HG03521 (cell line): ENCODE measurements around the gene MAB21L4.

Source experiments
- ATAC-seq: cut with Tn5 transposase; IDR thresholded peaks from one replicate; pipeline ENCODE4 v1.9.1; 2021; ENCODE audit warnings: mild to moderate bottlenecking, moderate library complexity; ENCODE audit not compliant: unreplicated experiment

MAB21L4 gene

DNA sequence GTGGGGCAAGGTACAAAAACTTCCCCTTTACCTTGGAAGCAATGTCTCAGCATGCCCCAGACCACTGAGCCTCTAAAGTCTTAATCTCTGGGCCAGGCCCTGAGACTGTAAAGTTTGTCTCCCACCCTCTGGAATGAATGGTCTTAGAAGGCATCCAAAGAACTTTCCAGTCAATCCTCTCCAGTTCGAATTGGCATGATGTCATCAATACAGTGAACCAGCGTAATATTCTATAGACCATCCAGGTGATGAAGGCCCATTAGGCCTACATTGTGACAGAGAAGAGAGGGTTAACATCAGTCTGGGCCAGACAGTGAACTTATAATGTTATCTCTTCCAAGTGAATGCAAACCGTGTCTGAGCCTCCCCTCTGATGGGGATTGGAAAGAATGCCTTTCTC, 11.2 kb downstream of the MAB21L4 start:
- no peak for ATAC-seq

GRCh38 chr2:240884221-240884620, 11.7 kb downstream of the MAB21L4 start:
- no peak for ATAC-seq

GRCh38 chr2:240881913-240882312, 14.0 kb downstream of the MAB21L4 start:
- ATAC-seq: no peak

DNA sequence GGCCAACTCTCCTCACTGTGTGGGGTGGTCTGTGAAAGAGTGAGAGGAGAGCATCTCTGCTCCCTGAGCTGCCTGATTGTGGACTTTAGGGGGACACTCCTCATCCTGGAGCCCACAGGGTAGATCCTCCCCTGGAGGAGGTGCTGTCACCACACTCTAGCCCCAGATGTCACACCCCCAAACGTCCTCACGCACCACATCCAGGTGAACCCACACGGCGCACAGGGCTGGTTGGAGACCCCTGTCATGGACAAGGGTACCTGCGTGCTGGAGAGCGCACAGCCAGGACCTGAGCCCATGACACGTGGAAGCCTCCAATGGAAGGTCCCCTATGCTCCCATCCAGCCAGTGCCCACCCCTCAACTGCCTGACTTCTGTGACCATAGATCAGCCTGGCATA, 16.9 kb downstream of the MAB21L4 start:
- ATAC-seq: no peak

DNA sequence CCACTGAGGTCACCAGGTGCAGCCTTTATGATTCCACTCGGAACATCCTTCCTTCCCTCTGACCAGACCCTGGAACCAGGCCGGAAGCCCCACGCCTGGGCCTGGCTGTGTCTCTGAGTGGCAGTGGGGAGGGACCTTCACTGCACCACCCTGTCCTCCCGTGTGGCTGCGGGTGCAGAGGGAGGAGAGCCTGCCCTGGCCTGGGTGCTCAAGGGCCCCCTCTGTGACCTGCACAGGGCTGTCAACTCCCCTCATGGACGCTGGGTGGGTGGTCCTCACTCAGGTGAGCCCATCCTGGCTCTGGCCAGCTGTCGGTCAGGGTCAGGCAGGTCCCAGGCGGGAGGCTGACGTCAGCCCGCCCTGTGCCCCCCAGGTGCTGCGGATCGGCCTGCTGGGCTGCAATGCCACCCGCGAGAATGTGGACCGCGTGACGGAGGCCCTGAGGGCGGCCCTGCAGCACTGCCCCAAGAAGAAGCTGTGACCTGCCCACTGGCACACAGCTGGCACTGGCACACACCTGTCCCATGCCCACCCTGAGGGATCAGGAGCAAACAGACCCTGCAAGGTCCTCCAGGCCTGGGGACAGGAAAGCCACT, 17.5 kb downstream of the MAB21L4 start:
- no peak for ATAC-seq

GRCh38 chr2:240877460-240878340, 18.3 kb downstream of the MAB21L4 start:
- ATAC-seq: no peak

DNA sequence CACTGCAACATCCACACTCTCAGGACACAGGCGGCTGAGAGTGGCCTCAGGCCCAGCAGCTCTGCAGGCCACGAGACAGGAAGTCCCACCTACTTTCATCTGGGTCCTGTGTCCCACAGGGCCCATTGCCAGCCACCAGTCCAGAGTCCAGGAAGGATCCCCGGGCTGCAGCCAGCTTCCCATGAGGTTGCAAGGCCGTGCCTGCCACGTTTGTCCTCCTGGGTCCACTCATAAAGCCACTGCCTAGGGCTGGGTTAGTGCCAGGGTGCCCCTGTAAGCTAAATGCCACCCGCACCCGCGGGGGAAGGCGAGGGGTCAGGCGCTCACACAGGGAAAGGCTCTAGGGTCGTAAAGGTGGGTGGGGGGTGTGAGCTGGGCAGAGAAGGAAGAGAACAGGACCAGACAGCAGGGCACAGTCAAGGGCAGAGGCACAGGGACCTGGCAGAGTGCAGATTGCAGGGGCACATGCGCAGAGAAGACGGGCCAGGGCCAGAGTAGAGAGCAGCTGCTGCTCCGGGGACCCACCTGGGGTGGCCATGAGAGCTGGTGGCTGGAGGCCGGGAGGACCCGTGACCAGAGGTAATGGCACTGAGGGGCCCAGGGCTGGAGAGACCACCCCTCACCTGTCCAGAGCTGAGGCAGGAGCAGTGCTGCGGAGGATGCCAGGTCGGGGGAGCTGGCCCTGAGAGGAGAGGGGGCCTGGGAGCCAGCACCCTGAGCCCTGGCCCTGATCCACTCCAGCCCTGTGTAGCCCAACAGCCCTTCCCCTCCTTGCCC, 19.3 kb downstream of the MAB21L4 start:
- ATAC-seq: no peak

GRCh38 chr2:240876035-240876474, 19.9 kb downstream of the MAB21L4 start:
- no peak for ATAC-seq

DNA sequence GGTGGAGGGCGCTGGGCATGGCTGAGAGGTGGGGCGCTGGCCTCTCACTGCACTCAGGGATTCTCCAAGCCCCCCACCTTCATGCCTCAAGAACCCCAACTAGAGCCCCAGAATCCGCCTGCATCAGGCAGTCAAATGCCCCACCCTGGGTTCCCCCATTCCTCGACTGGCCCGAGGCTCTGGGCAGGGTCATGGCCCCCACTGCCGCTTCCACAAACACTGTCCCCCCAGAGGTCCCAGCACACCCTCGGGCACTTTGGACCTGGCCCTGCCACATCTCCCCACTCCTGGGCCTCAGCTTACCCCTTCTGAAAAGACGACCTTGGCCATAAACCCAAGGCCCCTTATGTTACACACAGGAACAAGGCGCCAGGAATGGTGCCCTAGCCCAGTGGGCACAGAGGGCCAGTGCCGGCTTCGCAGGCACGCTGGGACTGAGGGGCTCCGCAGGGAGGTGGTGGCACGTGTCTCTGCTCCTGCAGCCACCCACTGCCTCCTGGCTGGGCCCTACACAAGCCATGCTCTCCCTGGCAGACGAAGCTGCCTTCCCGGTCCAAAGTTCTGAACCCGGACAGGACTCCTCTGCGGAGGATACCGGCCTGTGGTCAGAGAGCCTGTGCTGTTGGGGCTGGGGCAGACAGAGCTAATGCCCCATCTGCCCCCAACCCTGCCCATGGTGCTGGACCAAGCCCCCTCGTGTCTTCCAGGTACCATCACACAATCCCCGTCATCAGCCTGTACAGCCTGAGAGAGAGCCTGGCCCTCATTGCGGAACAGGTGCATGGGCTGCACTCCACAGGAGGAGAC, 20.5 kb downstream of the MAB21L4 start:
- ATAC-seq: no peak

- ATAC-seq: no peak
Measured at GRCh38 chr2:240874715-240875227, 21.2 kb downstream of the MAB21L4 start.

GRCh38 chr2:240873805-240874714, 21.9 kb downstream of the MAB21L4 start:
- ATAC-seq: no peak

DNA sequence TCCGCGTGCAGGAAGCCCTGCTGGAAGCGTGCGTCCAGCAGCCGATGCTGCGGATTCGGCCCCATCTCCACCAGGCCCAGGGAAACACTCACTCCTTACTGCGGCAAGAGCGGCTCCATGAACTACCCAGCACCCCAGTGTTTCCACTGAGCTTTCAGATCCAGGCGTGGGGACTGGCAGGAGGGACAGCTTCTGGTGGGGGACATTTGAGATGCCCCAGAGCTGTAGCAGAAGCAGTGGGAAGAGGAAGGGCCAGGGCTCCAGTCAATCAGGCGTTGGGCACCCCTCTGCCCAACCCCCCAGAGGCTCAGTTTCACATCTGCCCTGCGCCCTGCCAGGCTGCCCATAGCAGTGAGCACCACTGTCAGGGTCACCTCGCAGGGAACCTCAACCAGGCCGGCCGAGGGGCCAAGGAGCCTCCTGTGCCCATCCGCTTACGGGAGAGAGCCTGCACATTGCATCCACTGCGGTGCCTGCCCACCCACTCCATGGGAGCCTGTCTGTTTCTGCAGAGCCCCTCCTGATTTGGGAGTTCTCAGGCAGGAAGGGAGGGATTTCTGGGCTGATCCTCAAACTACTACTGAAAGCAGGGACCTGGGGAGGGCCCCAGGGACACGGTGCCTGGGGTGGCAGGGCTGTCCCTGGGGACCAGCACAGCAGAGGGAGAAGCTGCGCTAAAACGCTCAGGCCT, 22.7 kb downstream of the MAB21L4 start:
- no peak for ATAC-seq

DNA sequence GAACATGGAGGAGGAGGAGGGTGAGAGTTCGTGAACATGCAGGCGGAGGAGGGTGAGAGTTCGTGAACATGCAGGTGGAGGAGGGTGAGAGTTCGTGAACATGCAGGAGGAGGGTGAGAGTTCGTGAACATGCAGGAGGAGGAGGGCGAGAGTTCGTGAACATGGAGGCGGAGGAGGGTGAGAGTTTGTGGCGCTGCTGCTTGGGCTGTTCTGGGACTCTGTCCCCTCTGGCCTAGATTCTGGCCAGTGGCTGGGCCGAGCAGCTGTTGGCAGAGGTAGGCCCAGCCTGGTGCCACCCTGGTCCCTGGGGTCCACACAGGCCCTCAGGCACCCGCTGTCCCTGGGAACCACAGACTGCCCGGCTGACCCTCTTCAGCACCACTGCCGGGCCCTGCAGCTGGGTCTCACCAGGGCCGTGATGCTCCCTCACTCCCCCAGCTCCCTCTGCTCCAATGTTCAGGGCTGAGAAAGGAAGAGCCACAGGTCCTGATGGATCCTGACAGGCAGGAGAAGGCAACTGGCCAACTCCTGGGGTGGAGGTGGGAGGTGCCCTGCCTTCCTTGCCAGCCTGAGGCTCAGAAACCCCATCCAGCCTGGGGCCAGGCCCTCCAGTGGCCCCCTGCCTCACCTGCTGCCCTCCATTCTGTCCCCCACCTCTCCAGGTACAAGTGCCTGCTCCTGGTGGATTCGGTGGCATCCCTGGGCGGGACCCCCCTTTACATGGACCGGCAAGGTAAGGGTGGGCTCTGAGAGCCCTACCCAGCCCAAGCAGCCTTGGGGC, 23.4 kb downstream of the MAB21L4 start:
- no peak for ATAC-seq

- no peak for ATAC-seq
Measured at GRCh38 chr2:240871071-240871958, 24.6 kb downstream of the MAB21L4 start.

- no peak for ATAC-seq
Measured at GRCh38 chr2:240869956-240870875, 25.7 kb downstream of the MAB21L4 start.
